Sciatic nerve (tissue), 2 donors: Measurements from ENCODE around the gene ABCB9. TPM values are rescaled to one million over a fixed set of nuclear protein-coding genes. Genes with fewer than 3 reads are reported as not detected.

ENCODE experiments used
- ATAC-seq: fragments of 200-7000 bp; cut with Tn5 transposase; one replicate; pipeline ENCODE4 v1.9.1; 2020; ENCODE audit warnings: mild to moderate bottlenecking, moderate library complexity
- DNase-seq: peaks from one replicate; pipeline ENCODE4 v3.0.0-alpha.2; 2020; ENCODE audit warnings: low spot score
- intact Hi-C: fragments of 100-400 bp; cut with DNase I; formaldehyde crosslinking; loops from one replicate; pipeline ENCODE4 v1.14.2; 2022
- microRNA-seq: library from miRNA; unstranded; fragments of <30 nt; microRNA quantifications from one replicate; pipeline ENCODE4 v1.2.0, GENCODE V29; 2020
- total RNA-seq: library from RNA; stranded (reverse); fragmentation: NEBNext Ultra II Directional; extraction: Animal tissue kit (Norgen Biotek cat#: 25700); gene quantifications from one replicate; pipeline ENCODE4 v1.2.1, GENCODE V29; 2021
- donor health status: DM: no; HTN: no; CAD: no.
- donor health status: DM: no; HTN: no; CAD: no.

Gene ABCB9
- total RNA-seq, 1 donor from 2014 or later, result 7.3 TPM

DNA sequence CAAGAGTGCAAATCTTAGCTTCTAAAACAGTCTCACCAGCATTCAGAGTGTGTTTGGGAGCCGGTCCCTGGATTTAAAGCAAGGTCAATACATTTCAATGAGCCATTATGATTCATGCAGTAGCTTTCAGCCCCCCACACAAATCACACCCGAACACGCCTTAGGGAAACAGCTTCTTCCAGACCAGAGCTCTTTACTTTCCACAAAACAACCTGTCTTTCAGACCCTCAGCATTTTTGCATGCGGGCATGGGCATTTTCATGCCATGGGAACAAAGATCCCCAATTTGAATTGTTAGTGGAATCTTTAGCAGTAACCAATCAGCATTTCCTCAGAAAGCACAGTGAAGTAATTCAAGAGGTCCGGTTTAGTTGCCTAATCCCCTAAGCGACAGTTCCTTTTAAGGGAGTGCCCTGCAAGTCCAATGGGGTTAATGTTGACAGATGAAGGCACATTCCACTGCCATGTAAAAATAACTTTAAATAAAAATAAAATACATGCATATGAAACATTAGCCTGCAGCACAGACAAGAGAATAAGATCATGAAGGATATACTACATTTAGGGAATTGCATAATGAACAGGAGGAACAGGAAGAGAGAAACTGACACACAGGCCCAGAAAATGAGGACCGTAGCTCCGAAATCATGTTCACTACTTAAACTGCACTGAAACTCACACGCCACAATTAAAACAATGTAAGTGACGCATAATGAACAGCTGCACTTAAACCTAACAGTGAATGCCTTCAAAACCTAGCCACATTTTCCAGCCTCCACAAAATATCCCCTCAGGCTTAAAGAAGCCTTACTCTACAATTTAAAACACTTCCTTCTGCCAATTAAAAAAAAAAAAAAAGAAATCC is 74.4 kb downstream of the ABCB9 start:
- ATAC-seq, result no peak
- intact Hi-C loops, result no loop called here

DNA sequence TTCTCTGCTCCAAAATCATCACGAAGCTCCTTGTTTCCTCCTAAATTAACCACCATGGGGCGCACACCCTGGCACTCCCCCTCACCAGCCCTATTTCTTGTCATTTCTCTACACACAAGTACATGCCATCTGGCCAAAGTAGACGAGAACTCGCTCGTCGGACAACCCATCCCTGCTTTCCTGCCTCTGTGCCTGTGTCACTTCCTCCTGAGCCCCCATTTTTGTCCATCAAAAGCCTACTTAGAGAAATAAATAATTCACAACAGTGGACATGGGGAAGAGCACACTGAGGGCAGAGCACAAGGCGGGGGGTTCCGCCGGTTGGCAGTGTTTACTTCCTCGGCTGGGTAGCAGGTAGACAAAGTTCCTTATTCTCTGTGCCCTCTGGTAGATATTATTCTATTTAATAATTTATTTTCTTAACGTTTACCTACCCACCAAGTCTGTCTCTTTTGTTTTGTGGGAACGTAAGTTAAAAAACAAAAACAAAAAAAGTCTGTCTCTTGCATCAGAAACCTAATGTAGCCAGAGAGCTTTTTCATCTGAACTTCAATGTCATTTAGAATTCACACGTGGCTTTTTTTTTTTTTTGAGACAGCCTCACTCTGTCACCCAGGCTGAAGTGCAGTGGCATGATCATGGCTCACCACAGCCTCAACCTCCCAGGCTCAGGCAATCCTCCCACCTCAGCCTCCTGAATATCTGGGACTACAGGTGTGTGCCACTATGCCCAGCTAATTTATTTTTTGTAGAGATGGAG is 76.3 kb downstream of the ABCB9 start:
- intact Hi-C loops, result no loop called here
- ATAC-seq (no peak), DNase-seq (no peak)

More for the DNA sequence above, 74.4 kb downstream of the ABCB9 start:
- DNase-seq, result no peak

DNA sequence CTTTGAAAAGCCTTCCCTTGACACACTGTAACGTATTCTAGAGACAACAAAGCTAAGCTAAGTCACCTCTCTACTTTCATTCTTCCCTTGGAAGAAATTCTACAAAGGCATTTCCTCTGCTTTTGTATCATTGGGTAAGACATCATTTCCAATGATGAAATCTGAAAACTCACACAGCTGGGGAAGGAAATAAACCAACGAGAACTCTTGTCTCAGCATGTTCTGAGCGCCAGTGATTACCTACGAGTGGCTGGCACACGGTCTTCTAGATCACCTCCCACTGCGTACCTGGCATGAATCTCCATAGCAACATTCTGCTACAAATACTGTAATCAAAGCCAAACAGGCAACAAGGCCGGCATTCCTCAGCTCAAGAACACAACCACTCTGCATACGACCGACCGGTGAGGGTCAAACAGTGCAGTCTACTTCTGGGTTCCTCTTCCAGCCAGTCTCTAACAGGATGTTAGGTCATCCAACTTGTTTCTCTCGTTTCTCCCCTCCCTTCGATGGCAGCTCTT is 78.0 kb downstream of the ABCB9 start:
- intact Hi-C loops, result no loop called here
- DNase-seq (no peak), ATAC-seq (peak; percentile 80)

DNA sequence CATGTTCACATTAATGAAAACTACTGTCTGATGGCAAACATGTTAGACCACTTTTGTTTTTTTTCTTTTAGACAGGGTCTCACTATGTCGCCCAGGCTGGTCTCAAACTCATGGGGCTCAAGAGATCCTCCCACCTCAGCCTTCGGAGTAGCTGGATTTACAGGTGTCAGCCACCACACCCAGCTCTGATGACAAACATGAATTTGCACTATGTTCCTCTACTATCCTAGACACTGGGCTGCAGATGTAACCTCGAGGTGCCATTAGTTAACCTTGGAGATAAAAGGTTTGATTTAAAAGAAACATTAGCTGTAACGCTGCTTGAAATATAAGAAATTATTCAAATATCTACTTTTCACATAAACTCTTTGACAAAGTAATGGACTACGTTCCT is 78.4 kb downstream of the ABCB9 start:
- DNase-seq, result no peak
- intact Hi-C loops, result no loop called here
- no peak for ATAC-seq

DNA sequence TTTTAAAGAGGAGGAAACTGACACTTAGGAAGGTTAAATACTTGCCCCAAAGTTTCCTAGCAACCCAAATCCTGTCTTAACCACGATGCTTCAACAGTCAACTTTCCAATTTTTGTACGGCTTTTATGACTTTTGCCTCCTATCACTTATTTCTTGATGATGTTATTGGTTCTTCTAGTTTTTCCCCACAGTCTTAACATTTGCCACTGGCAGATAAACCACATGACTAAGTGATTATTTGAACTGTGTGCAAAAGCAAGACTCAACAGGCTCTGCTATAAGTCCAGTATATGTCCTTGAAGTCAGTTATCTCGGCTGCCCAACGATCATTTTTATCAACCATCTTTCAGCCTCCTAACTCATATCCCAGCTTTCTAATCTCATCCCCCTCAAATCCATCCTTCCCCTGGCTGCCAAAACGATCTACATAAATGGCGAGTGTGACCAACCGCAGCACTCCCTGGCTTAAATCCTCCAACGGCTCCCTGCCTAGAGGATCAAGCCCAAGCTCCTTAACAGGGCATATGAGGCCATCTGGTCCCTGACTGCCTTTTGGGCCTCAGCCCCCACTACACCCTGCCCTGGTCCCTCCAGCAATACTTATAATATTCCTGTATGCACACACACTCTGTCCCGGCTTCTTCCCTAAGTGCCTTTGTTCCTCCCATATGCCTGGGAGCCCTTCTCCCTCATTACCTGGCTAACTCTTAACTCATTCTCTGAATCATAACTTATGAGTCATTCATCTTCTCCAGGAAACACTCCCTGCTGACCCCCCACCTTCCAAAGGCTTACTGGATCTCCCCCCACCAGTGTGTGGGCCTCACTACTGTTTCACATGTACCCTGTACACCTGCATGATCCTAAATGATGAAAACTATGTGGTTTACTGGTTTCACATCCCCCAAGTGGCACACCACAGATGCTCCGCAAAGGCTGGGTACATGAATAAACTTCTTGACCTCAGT is 79.1 kb downstream of the ABCB9 start:
- ATAC-seq (no peak), DNase-seq (no peak)
- intact Hi-C loops, result no loop called here

DNA sequence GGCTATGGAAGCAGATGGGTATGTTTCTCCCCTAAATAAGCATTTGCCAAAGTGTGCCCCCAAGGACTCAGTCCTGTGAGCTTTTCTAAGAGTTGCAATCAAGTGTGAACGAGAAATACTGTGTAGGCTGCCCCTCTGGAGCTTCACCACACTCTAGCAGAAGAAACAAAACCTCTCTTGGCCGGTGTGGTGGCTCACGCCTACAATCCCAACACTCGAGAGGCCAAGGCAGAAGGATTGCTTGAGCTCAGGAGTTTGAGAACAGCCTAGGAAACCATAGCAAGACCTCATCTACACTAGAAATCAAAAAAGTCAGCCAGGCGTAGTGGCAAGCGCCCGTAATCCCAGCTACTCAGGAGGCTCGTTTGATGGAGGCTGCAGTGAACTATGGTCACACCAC is 80.1 kb downstream of the ABCB9 start:
- DNase-seq (no peak), ATAC-seq (no peak)
- intact Hi-C loops, result no loop called here

DNA sequence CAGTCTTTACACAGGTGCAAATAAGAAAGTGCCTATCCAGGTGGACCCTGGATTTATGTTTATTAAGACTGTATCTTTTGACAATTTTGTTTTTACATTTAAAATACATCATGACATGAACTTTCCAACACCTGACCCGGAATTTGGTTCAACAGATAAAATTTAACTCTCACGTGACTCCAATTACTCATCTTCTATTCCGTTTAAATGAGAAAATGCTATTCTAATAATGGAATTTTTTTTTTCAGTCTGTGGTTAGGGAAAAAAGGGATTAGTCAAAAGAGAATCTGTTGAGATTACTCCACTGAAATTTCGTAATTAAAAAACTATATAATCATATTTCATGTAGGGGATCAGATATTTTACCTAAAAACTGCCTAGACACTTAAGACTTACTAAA is 81.4 kb downstream of the ABCB9 start:
- DNase-seq (no peak), ATAC-seq (no peak)
- intact Hi-C loops, result loop anchor here (5.0 kb wide), 1 partner anchor 62 kb away; no protein-coding TSS in a partner anchor

DNA sequence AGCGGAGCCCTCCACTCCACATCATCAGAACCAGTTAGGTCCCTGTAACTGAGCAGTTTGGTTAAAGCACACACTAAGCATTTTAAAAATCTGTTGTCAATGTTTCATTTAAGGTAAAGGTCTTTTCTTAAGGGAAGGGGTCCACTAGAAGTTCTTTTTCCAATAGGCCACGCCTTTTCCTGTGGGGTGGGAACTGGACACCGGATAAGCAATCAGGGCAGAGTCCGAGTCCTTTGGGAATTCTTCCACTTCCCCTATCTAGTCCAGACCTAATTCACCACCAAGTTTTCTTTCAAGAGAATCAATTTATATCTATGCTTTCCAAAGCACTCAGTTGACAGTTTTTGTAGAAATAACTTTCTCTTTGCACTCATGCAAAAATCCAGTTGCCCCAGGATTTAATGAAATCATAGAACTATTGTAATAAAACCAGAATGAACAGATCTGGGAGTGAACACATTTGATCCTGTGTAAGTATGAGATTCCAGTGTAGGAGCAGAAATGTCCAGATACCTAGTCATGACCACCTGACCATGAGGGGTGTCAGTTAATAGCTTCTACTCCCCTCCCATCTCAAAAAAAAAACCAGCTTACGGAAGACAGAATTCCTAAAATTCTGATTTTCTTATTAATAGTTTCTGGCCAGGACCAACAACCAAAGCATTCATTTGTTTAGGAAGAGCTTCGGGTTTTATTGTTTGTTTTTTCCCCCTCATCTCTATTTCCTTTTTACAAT is 82.0 kb downstream of the ABCB9 start:
- intact Hi-C loops, result loop anchor here (5.0 kb wide), 1 partner anchor 63 kb away; no protein-coding TSS in a partner anchor
- ATAC-seq (no peak), DNase-seq (no peak)

DNA sequence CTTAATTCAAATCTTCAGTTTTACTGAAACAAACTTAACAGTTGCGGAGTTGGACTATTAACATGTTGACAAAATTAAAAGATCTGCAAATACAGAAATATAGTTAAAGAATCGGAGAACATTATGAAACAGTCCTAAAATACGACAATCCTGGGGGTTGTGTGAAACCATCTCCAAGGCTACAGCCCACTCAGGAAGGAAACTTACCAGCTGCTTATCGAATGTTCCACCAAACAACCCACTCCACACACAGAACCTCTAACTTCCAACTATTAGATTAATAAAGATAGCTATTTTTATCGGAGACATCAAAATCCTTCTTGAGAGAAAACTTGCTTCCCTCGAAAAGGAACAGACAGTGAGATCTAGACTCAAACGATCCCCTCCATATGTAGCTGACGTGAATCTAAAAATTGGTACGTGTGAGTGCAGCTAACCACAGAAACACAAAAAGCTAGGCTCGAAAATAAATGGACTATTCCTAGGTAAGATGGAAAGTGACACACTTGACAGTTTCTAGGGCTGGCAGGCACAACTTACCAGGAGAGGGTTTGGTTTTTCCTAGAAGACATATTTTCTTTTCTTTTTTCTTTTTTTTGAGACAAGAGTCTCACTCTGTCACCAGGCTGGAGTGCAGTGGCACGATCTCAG is 83.2 kb downstream of the ABCB9 start:
- DNase-seq, result no peak
- no peak for ATAC-seq
- intact Hi-C loops, result loop anchor here (5.0 kb wide), 1 partner anchor 64 kb away; no protein-coding TSS in a partner anchor

DNA sequence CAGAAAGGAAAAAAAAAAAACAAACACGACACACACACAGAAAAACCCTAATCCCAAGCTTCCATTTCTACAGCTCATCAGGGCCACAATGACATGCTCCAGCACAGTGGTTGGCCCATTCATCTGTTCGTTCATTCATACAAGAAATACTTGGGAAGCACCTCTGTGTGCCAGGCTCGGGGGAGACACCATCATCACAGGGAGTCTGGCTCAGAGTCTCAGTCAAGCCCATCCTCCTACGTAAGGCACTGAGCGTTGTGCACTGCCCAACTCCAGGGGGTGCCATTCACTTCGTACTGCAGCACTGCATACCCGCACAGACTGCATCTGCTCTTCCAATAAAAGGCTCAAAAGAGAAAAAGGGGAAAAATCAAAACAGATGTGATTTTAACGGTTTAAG is 85.6 kb downstream of the ABCB9 start:
- DNase-seq (no peak), ATAC-seq (peak; percentile 80)
- intact Hi-C loops, result loop anchor here (5.0 kb wide), 1 partner anchor 67 kb away; no protein-coding TSS in a partner anchor

DNA sequence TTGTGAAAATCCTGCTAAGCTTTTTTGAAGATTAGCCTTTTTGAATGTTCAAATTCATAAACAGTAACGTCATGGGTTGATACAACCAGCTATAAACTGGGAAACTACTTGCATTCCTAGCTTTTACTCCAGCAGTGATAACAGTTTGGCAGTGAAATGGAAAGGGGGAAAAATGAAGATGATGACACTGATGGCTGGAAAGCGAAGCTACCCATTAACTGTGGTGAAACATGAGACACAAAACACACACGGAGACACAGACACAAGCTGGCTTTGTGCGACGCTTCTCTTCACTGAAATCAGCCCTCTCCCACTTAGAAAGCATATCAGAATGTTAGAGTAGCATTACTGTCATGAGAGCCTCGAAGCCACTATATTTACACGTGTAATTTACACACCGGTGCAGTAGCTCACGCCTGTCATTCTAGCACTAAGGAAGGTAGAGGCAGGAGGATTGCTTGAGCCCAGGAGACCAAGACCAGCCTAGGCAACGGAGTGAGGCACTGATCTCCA is 86.1 kb downstream of the ABCB9 start:
- intact Hi-C loops, result loop anchor here (5.0 kb wide), 1 partner anchor 67 kb away; no protein-coding TSS in a partner anchor
- DNase-seq (no peak), ATAC-seq (peak; percentile 19)

Small RNA genes lying within 50 kb of the gene (microRNA-seq; reads per million reads assigned to microRNA genes)
- not detected for gene MIR4304

Other genes starting within 250 kb of the ABCB9 start
- 3.5 TPM for gene HCAR3, start 249.7 kb downstream of the ABCB9 start, total RNA-seq
- 1.4 TPM for gene HCAR1, start 235.6 kb downstream of the ABCB9 start, total RNA-seq
- gene DENR, start 213.6 kb downstream of the ABCB9 start, total RNA-seq, result 32.7 TPM
- gene CCDC62, start 191.9 kb downstream of the ABCB9 start, total RNA-seq, result 0.89 TPM
- 14.3 TPM for gene HIP1R, start 131.0 kb downstream of the ABCB9 start, total RNA-seq
- gene VPS37B, start 70.3 kb downstream of the ABCB9 start, total RNA-seq, result 24.8 TPM
- 12.8 TPM for gene OGFOD2, start 8.8 kb upstream of the ABCB9 start, total RNA-seq
- gene ARL6IP4, start 14.2 kb upstream of the ABCB9 start, total RNA-seq, result 136 TPM
- 24.7 TPM for gene PITPNM2, start 184.6 kb upstream of the ABCB9 start, total RNA-seq